ENCODE data around the gene SND1. TPM values are rescaled to one million over a fixed set of nuclear protein-coding genes. Genes with fewer than 3 reads are reported as not detected.

The SND1 gene
- total and polyA plus RNA-seq, 4 donors = 59.4 to 214 (median 84.1) TPM

GRCh38 chr7:128000048-128000447, 348.1 kb downstream of the SND1 start:
- TF ChIP-seq SP1 (IDR thresholded peaks at IDR 0.05) (no peak), CTCF (IDR thresholded peaks at IDR 0.05; ENCODE audit: low read depth, low read length, missing input control) (no peak), HNF4A (conservative IDR thresholded peaks at IDR 0.05) (no peak), GABPA (IDR thresholded peaks at IDR 0.05 in 1 of 2, conservative IDR thresholded peaks at IDR 0.05 in 1 of 2) (no peak), RAD21 (IDR thresholded peaks at IDR 0.05) (no peak), TAF1 (conservative IDR thresholded peaks at IDR 0.05) (no peak), RXRA (IDR thresholded peaks at IDR 0.05) (no peak), FOXA1 (IDR thresholded peaks at IDR 0.05) (no peak)
- Histone ChIP-seq H3K4me1 (ENCODE audit: control insufficient read depth in 4 of 4, insufficient read depth in 4 of 4, low read length in 3 of 4) (peaks cover 13 to 57% (median 50%) of the 10 kb centered on the region in 4 donors), H3K36me3 (ENCODE audit: control insufficient read depth in 4 of 4, insufficient read depth in 3 of 4, low read depth in 1 of 4, low read length in 3 of 4) (peaks cover 0 to 3% (median 0%) of the 10 kb centered on the region in 4 donors), H3K9me3 (ENCODE audit: control insufficient read depth in 4 of 4, low read length in 3 of 4) (no peaks in the 10 kb centered on the region), H3K4me3 (ENCODE audit: low read depth in 1 of 3, low read length in 3 of 3) (no peak overlapping the region), H3K9ac (ENCODE audit: low read depth in 1 of 2, low read length in 2 of 2) (no peak overlapping the region), H3K27me3 (ENCODE audit: control insufficient read depth in 4 of 4, insufficient read depth in 4 of 4, low read length in 3 of 4) (no peaks in the 10 kb centered on the region), H3K27ac (ENCODE audit: low read depth in 1 of 2, low read length in 2 of 2) (peak overlapping the region; percentile 17 to 80)
- WGBS = 92% methylated on average over 1 of the region's 1 CpG
- DNase-seq (ENCODE audit: low spot score) = no peak

GRCh38 chr7:128000854-128001265, 348.9 kb downstream of the SND1 start:
- Histone ChIP-seq H3K9me3 (ENCODE audit: control insufficient read depth in 4 of 4, low read length in 3 of 4) (no peaks in the 10 kb centered on the region), H3K27ac (ENCODE audit: low read depth in 1 of 2, low read length in 2 of 2) (peak overlapping the region; percentile 17 to 80), H3K4me1 (ENCODE audit: control insufficient read depth in 4 of 4, insufficient read depth in 4 of 4, low read length in 3 of 4) (peaks cover 18 to 65% (median 57%) of the 10 kb centered on the region in 4 donors), H3K9ac (ENCODE audit: low read depth in 1 of 2, low read length in 2 of 2) (peak overlapping the region in 1 of 2 donors; percentile 55), H3K4me3 (ENCODE audit: low read depth in 1 of 3, low read length in 3 of 3) (peak overlapping the region in 2 of 3 donors; percentile 10 to 27), H3K36me3 (ENCODE audit: control insufficient read depth in 4 of 4, insufficient read depth in 3 of 4, low read depth in 1 of 4, low read length in 3 of 4) (peaks cover 0 to 3% (median 0%) of the 10 kb centered on the region in 4 donors), H3K27me3 (ENCODE audit: control insufficient read depth in 4 of 4, insufficient read depth in 4 of 4, low read length in 3 of 4) (no peaks in the 10 kb centered on the region)
- TF ChIP-seq HNF4G (IDR thresholded peaks at IDR 0.05) (peak; percentile 23), RAD21 (IDR thresholded peaks at IDR 0.05) (peak in 1 of 2 donors; percentile 28), REST (IDR thresholded peaks at IDR 0.05) (no peak), FOXA2 (IDR thresholded peaks at IDR 0.05) (no peak), HNF4A (conservative IDR thresholded peaks at IDR 0.05) (peak; percentile 59 to 71), NR2F2 (IDR thresholded peaks at IDR 0.05) (peak; percentile 45), JUND (IDR thresholded peaks at IDR 0.05) (no peak), YY1 (IDR thresholded peaks at IDR 0.05) (no peak), MAX (IDR thresholded peaks at IDR 0.05) (no peak), TAF1 (conservative IDR thresholded peaks at IDR 0.05) (no peak), RXRA (IDR thresholded peaks at IDR 0.05) (peak; percentile 37 to 72), SP1 (IDR thresholded peaks at IDR 0.05) (peak; percentile 63), ATF3 (IDR thresholded peaks at IDR 0.05) (no peak)
- WGBS = 22% methylated on average over 6 of the region's 6 CpGs
- no peak for DNase-seq (ENCODE audit: low spot score)

Measured in liver (tissue), 9 donors.